Fibroblast of skin of abdomen (primary cell): ENCODE data around the gene MYPN.

Source experiments
- DNase-seq: peaks from one replicate; pipeline ENCODE4 v3.0.0-alpha.2; 2013

Gene MYPN

GRCh38 chr10:68090586-68090985 lies 18.7 kb upstream of the MYPN start:
- no peak for DNase-seq

GRCh38 chr10:68092512-68092911 lies 16.8 kb upstream of the MYPN start:
- DNase-seq, result peak; percentile 58

GRCh38 chr10:68095153-68095552 lies 14.1 kb upstream of the MYPN start:
- peak; percentile 79 for DNase-seq

GRCh38 chr10:68096913-68097516 lies 12.3 kb upstream of the MYPN start:
- DNase-seq, result peak; percentile 93

GRCh38 chr10:68099736-68100135 lies 9.6 kb upstream of the MYPN start:
- peak; percentile 86 for DNase-seq

- DNase-seq, result no peak
Measured at GRCh38 chr10:68101066-68101465, 8.2 kb upstream of the MYPN start.

- DNase-seq, result no peak
Measured at GRCh38 chr10:68103261-68103878, 5.9 kb upstream of the MYPN start.

GRCh38 chr10:68103901-68104300 lies 5.4 kb upstream of the MYPN start:
- DNase-seq, result no peak

GRCh38 chr10:68105820-68106219 lies 3.5 kb upstream of the MYPN start:
- DNase-seq, result peak; percentile 74

GRCh38 chr10:68106656-68107055 lies 2.6 kb upstream of the MYPN start:
- DNase-seq, result peak; percentile 94

- no peak for DNase-seq
Measured at GRCh38 chr10:68107651-68108050, 1.6 kb upstream of the MYPN start.

GRCh38 chr10:68108051-68108450 lies 1.2 kb upstream of the MYPN start:
- no peak for DNase-seq

- DNase-seq, result no peak
Measured at GRCh38 chr10:68108653-68109052, 635 bp upstream of the MYPN start.

GRCh38 chr10:68110027-68110426 lies 739 bp downstream of the MYPN start:
- no peak for DNase-seq

- no peak for DNase-seq
Measured at GRCh38 chr10:68111584-68111983, 2.3 kb downstream of the MYPN start.

GRCh38 chr10:68112837-68113236 lies 3.5 kb downstream of the MYPN start:
- no peak for DNase-seq

- DNase-seq, result no peak
Measured at GRCh38 chr10:68118657-68119056, 9.4 kb downstream of the MYPN start.

GRCh38 chr10:68121020-68121743 lies 11.9 kb downstream of the MYPN start:
- DNase-seq, result no peak

GRCh38 chr10:68121852-68122251 lies 12.6 kb downstream of the MYPN start:
- DNase-seq, result no peak

- no peak for DNase-seq
Measured at GRCh38 chr10:68124718-68125117, 15.4 kb downstream of the MYPN start.

- no peak for DNase-seq
Measured at GRCh38 chr10:68125772-68126171, 16.5 kb downstream of the MYPN start.

GRCh38 chr10:68128015-68128414 lies 18.7 kb downstream of the MYPN start:
- no peak for DNase-seq

- no peak for DNase-seq
Measured at GRCh38 chr10:68132391-68132790, 23.1 kb downstream of the MYPN start.

GRCh38 chr10:68133523-68133922 lies 24.2 kb downstream of the MYPN start:
- no peak for DNase-seq
